ENCODE results near the gene KIF1A. TPM values are rescaled to one million over a fixed set of nuclear protein-coding genes. Genes with fewer than 3 reads are reported as not detected.

KIF1A gene
- total RNA-seq, 1 donor from 2014 or later, result 2.0 TPM

DNA sequence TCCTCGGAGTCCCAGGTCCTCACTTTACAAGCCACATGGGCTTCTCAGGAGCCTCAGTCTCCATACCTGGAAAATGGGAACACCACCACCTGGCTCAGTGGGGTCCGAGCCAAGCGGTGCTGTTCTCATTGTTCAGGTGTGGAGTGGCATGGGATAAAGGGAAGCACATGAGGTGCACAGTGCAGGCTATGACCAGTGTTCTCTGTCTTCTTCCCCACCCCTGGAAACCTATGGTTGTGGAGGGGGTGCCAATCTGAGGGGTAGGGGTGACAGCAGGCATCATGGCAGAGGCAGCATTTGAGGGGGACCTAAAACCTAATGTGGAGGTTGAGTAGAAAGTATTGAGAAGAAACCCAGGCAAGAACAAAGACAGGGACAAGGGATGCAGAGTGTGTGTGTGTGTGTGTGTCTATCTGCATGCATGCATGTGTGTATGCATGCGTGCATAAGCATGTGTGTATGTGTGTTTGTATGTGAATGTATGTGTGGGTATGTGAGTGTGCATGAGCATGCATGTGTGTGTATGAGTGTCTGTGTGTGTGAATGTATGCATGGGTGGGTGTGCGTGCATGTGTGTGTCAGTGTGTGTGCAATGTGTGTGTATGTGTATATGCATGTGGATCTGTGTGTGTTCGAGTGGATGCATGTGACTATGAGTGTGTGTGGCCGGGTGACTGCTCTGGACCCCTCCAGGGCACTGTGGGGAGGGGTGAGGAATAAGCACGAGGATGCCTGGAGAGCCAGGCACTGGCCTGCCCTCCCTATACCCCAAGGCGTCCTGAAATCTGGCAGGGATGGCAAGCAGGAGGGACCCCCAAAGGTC lies 4.0 kb downstream of the KIF1A start:
- Histone ChIP-seq H3K36me3 (no peaks in the 10 kb centered on the region), H3K4me3 (no peak overlapping the region), H3K27me3 (ENCODE audit: low read depth) (peaks cover 69% of the 10 kb centered on the region), H3K4me1 (peaks cover 21% of the 10 kb centered on the region), H3K27ac (replicated peaks) (no peak overlapping the region), H3K9me3 (replicated peaks) (peaks cover 22% of the 10 kb centered on the region)
- no peak for TF ChIP-seq CTCF (IDR thresholded peaks at IDR 0.05; ENCODE audit: borderline replicate concordance)
- no peak for DNase-seq
- intact Hi-C loops (cut with micrococcal nuclease), result no loop called here

GRCh38 chr2:240814946-240815760 lies 4.9 kb downstream of the KIF1A start:
- DNase-seq, result peak; percentile 7
- no peak overlapping the region for H3K27ac ChIP-seq (replicated peaks)
- H3K9me3 ChIP-seq (replicated peaks), result peaks cover 22% of the 10 kb centered on the region
- peaks cover 66% of the 10 kb centered on the region for H3K27me3 ChIP-seq (ENCODE audit: low read depth)
- H3K4me1 ChIP-seq, result peaks cover 13% of the 10 kb centered on the region
- H3K4me3 ChIP-seq, result no peak overlapping the region
- TF ChIP-seq CTCF (IDR thresholded peaks at IDR 0.05; ENCODE audit: borderline replicate concordance), result no peak
- H3K36me3 ChIP-seq, result no peaks in the 10 kb centered on the region
- intact Hi-C loops (cut with micrococcal nuclease), result no loop called here

DNA sequence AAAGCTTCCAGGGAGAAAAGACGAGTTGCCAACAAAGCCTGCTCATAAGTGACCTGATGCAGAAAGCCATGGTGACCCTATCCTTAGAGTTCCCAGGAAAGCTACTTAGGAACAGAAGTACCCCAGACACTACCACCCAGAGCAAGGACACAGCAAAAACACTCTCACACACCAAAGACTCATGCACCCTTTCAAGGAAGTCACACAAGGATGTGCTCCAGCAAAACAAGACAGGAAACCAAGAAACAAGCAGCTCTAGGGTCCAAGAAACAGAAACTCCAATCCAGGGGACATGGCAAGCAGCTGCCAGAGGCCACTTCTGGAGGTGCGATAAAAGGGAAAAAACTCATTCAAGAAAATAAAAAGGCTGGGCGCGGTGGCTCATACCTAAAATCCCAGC lies 5.7 kb downstream of the KIF1A start:
- Histone ChIP-seq H3K36me3 (no peaks in the 10 kb centered on the region), H3K4me3 (no peak overlapping the region), H3K9me3 (replicated peaks) (peaks cover 22% of the 10 kb centered on the region), H3K4me1 (peaks cover 7% of the 10 kb centered on the region), H3K27ac (replicated peaks) (no peak overlapping the region), H3K27me3 (ENCODE audit: low read depth) (peaks cover 62% of the 10 kb centered on the region)
- intact Hi-C loops (cut with micrococcal nuclease), result no loop called here
- TF ChIP-seq CTCF (IDR thresholded peaks at IDR 0.05; ENCODE audit: borderline replicate concordance), result no peak
- no peak for DNase-seq

GRCh38 chr2:240813231-240813921 lies 6.6 kb downstream of the KIF1A start:
- intact Hi-C loops (cut with micrococcal nuclease), result no loop called here
- H3K27me3 ChIP-seq (ENCODE audit: low read depth), result peaks cover 62% of the 10 kb centered on the region
- H3K4me3 ChIP-seq, result no peak overlapping the region
- H3K4me1 ChIP-seq, result no peaks in the 10 kb centered on the region
- no peaks in the 10 kb centered on the region for H3K36me3 ChIP-seq
- H3K27ac ChIP-seq (replicated peaks), result no peak overlapping the region
- peaks cover 22% of the 10 kb centered on the region for H3K9me3 ChIP-seq (replicated peaks)
- peak; percentile 9 for DNase-seq
- TF ChIP-seq CTCF (IDR thresholded peaks at IDR 0.05; ENCODE audit: borderline replicate concordance), result no peak

DNA sequence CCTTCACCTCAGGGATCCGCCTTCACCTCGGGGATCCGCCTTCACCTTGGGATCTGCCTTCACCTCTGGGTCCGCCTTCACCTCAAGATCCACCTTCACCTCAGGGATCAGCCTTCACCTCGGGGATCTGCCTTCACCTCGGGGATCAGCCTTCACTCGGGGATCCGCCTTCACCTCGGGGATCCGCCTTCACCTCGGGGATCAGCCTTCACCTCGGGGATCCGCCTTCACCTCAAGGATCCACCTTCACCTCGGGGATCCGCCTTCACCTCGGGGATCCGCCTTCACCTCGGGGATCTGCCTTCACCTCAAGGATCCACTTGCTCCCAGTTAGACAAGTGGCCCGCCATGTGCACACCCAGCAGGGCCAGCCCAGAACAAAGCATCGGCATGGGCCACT lies 7.3 kb downstream of the KIF1A start:
- DNase-seq, result peak; percentile 10
- intact Hi-C loops (cut with micrococcal nuclease), result no loop called here

More for the DNA sequence above, 7.3 kb downstream of the KIF1A start:
- Histone ChIP-seq H3K27ac (replicated peaks) (no peak overlapping the region), H3K36me3 (no peaks in the 10 kb centered on the region), H3K27me3 (ENCODE audit: low read depth) (peaks cover 60% of the 10 kb centered on the region), H3K4me1 (no peaks in the 10 kb centered on the region), H3K9me3 (replicated peaks) (peaks cover 22% of the 10 kb centered on the region), H3K4me3 (no peak overlapping the region)
- no peak for TF ChIP-seq CTCF (IDR thresholded peaks at IDR 0.05; ENCODE audit: borderline replicate concordance)

All from left ventricle myocardium inferior (tissue), 1 donor.